H9 (cell line): ENCODE data around the gene DUSP7. TPM values are rescaled to one million over a fixed set of nuclear protein-coding genes. Genes with fewer than 3 reads are reported as not detected.
A peak's percentile ranks its signal among the peaks of the same experiment; 100 is the strongest.

Experiments used
- DNase-seq: peaks from one replicate; pipeline ENCODE4 v3.0.0-alpha.2; 2017
- H2AFZ ChIP-seq: one replicate; pipeline ENCODE4 v1.6.1; 2013; ENCODE audit warnings: mild to moderate bottlenecking, low read length, control low read depth, moderate library complexity
- H2AK5ac ChIP-seq: 2 replicates; pipeline ENCODE4 v1.6.1; 2013; ENCODE audit warnings: low read length, control low read depth, mixed read lengths; ENCODE audit not compliant: insufficient read length
- H2BK120ac ChIP-seq: one replicate; pipeline ENCODE4 v1.6.1; 2013; ENCODE audit warnings: low read depth, mild to moderate bottlenecking, low read length, control low read depth, inconsistent platforms; ENCODE audit not compliant: poor library complexity, severe bottlenecking
- H2BK12ac ChIP-seq: 2 replicates; pipeline ENCODE4 v1.6.1; 2013; ENCODE audit warnings: low read length, control low read depth, mixed read lengths, low read depth; ENCODE audit not compliant: insufficient read length
- H2BK15ac ChIP-seq: 2 replicates; pipeline ENCODE4 v1.6.1; 2013; ENCODE audit warnings: low read depth, low read length, control low read depth
- H2BK20ac ChIP-seq: one replicate; pipeline ENCODE4 v1.6.1; 2013; ENCODE audit warnings: low read depth, mild to moderate bottlenecking, low read length, control low read depth, inconsistent platforms; ENCODE audit not compliant: poor library complexity, severe bottlenecking
- H2BK5ac ChIP-seq: 2 replicates; pipeline ENCODE4 v1.6.1; 2013; ENCODE audit warnings: low read length, control low read depth, mixed read lengths; ENCODE audit not compliant: insufficient read length
- H3K14ac ChIP-seq: 2 replicates; pipeline ENCODE4 v1.6.1; 2013; ENCODE audit warnings: low read length, control low read depth; ENCODE audit not compliant: insufficient read depth
- H3K18ac ChIP-seq: 2 replicates; pipeline ENCODE4 v1.6.1; 2013; ENCODE audit warnings: low read depth, mild to moderate bottlenecking, mixed read lengths, low read length, control low read depth; ENCODE audit not compliant: insufficient read length
- H3K23ac ChIP-seq: 2 replicates; pipeline ENCODE4 v1.6.1; 2013; ENCODE audit warnings: low read length, control low read depth, mixed read lengths, low read depth; ENCODE audit not compliant: insufficient read length
- H3K23me2 ChIP-seq: 2 replicates; pipeline ENCODE4 v1.6.1; 2013; ENCODE audit warnings: low read depth, mild to moderate bottlenecking, mixed read lengths, low read length, control low read depth; ENCODE audit not compliant: insufficient read length, poor library complexity, severe bottlenecking
- H3K27ac ChIP-seq: 2 replicates; pipeline ENCODE4 v1.5.1; 2013; ENCODE audit warnings: low read length, control low read depth, mixed read lengths, low read depth; ENCODE audit not compliant: insufficient read length
- H3K27me3 ChIP-seq: 2 replicates; pipeline ENCODE4 v1.6.1; 2013; ENCODE audit warnings: low read length, control low read depth, inconsistent platforms; ENCODE audit not compliant: insufficient read depth
- H3K4ac ChIP-seq: 2 replicates; pipeline ENCODE4 v1.6.1; 2013; ENCODE audit warnings: low read depth, mild to moderate bottlenecking, control low read depth, inconsistent platforms, low read length, moderate library complexity
- H3K4me1 ChIP-seq: 2 replicates; pipeline ENCODE4 v1.6.1; 2013; ENCODE audit warnings: low read length, control low read depth, inconsistent platforms; ENCODE audit not compliant: insufficient read depth
- H3K4me2 ChIP-seq: 2 replicates; pipeline ENCODE4 v1.6.1; 2013; ENCODE audit warnings: low read length, control low read depth, mixed read lengths; ENCODE audit not compliant: insufficient read length, insufficient read depth
- H3K56ac ChIP-seq: 2 replicates; pipeline ENCODE4 v1.6.1; 2013; ENCODE audit warnings: low read depth, mild to moderate bottlenecking, mixed read lengths, low read length, control low read depth; ENCODE audit not compliant: insufficient read length
- H3K79me1 ChIP-seq: 2 replicates; pipeline ENCODE4 v1.6.1; 2013; ENCODE audit warnings: low read depth, mild to moderate bottlenecking, moderate library complexity, low read length, control low read depth, inconsistent platforms; ENCODE audit not compliant: insufficient read depth, poor library complexity, severe bottlenecking
- H3K79me2 ChIP-seq: 2 replicates; pipeline ENCODE4 v1.6.1; 2013; ENCODE audit warnings: low read length, control low read depth, inconsistent platforms; ENCODE audit not compliant: insufficient read depth
- H3K9ac ChIP-seq: 2 replicates; pipeline ENCODE4 v1.6.1; 2013; ENCODE audit warnings: low read length, control low read depth, mixed read lengths; ENCODE audit not compliant: insufficient read length; ENCODE audit errors: extremely low read depth
- H3K9me3 ChIP-seq: one replicate; pipeline ENCODE4 v1.6.1; 2013; ENCODE audit warnings: low read depth, low read length, inconsistent platforms; ENCODE audit not compliant: control insufficient read depth
- H3T11ph ChIP-seq: one replicate; pipeline ENCODE4 v1.6.1; 2013; ENCODE audit warnings: mild to moderate bottlenecking, low read length, control low read depth, inconsistent platforms
- H4K20me1 ChIP-seq: one replicate; pipeline ENCODE4 v1.6.1; 2013; ENCODE audit not compliant: control insufficient read depth, insufficient read length, insufficient read depth
- H4K5ac ChIP-seq: 2 replicates; pipeline ENCODE4 v1.6.1; 2013; ENCODE audit warnings: low read depth, mild to moderate bottlenecking, mixed read lengths, low read length, control low read depth; ENCODE audit not compliant: insufficient read length
- H4K8ac ChIP-seq: replicated peaks from 2 replicates; pipeline ENCODE4 v1.6.1; 2013; ENCODE audit warnings: low read length, control low read depth, mixed read lengths, low read depth; ENCODE audit not compliant: insufficient read length
- H4K91ac ChIP-seq: 2 replicates; pipeline ENCODE4 v1.6.1; 2013; ENCODE audit warnings: low read depth, mild to moderate bottlenecking, moderate library complexity, mixed read lengths, low read length, control low read depth; ENCODE audit not compliant: insufficient read length
- H3K27ac Mint-ChIP-seq, 3 experiments: 2 replicates in 2 of 3; 3 replicates in 1 of 3; pipeline ENCODE4 v1.8.0; 2020 to 2021; ENCODE audit warnings: mixed read lengths in 3 of 3, mild to moderate bottlenecking in 1 of 3, moderate library complexity in 1 of 3
- H3K27me3 Mint-ChIP-seq: 2 replicates; pipeline ENCODE4 v1.8.0; 2021; ENCODE audit warnings: low read depth, mild to moderate bottlenecking, moderate library complexity, mixed read lengths
- H3K36me3 Mint-ChIP-seq, 3 experiments: 2 replicates in 2 of 3; 3 replicates in 1 of 3; pipeline ENCODE4 v1.8.0; 2020 to 2021; ENCODE audit warnings: low read depth in 3 of 3, mixed read lengths in 3 of 3; ENCODE audit not compliant: insufficient read depth in 1 of 3
- H3K4me1 Mint-ChIP-seq, 2 experiments: 2 replicates each; pipeline ENCODE4 v1.8.0; 2020; ENCODE audit warnings: mixed read lengths in 2 of 2
- H3K4me3 Mint-ChIP-seq, 2 experiments: 2 replicates in 1 of 2; 3 replicates in 1 of 2; pipeline ENCODE4 v1.8.0; 2020 to 2021; ENCODE audit warnings: mild to moderate bottlenecking in 2 of 2, mixed read lengths in 2 of 2, moderate library complexity in 1 of 2
- H3K9me3 Mint-ChIP-seq, 2 experiments: 2 replicates in 1 of 2; 3 replicates in 1 of 2; pipeline ENCODE4 v1.8.0; 2020; ENCODE audit warnings: mild to moderate bottlenecking in 2 of 2, mixed read lengths in 2 of 2, moderate library complexity in 1 of 2
- WGBS: extraction: QIAGEN DNeasy Blood & Tissue Kit; methylation state at CpG from one replicate; pipeline ENCODE4 v1.1.7; 2013; ENCODE audit warnings: missing lambda C conversion rate, low lambda C conversion rate, mixed read lengths; ENCODE audit not compliant: insufficient read length; ENCODE audit errors: extremely low coverage; 5-methylcytosine and 5-hydroxymethylcytosine counted together
- total RNA-seq: library from RNA; stranded (reverse); gene quantifications from 2 replicates; pipeline ENCODE4 v1.2.1, GENCODE V29; 2021
- TF ChIP-seq, protein P1 (sequence below): fragments of 200-600 bp; sonication (generic); conservative IDR thresholded peaks from 3 replicates; pipeline ENCODE4 v1.8.0; 2021; ENCODE audit warnings: antibody characterized with exemption, mild to moderate bottlenecking

The DUSP7 gene
- total RNA-seq, 1 experiment from 2014 or later: 24.0 TPM

DNA sequence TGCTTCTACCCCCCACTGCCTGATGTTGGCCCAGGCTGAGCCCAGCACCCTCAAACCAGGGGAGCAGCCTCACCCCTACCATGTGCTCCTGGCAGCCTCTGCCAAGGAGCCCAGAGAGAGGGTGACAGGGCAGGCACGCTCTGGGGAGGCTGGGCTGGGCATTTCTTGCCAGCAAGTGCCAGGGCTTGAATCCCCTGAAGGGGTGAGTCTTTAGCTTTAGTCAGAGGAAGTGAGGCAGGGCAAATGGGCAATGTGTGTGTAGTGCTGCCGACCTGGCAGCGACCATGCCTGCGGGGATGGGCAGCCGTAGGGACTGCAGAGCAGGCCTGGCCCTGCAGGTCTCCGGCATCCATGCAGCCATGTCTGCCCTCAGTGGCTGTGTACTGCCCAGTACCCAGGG is 18.1 kb downstream of the DUSP7 start:
- Histone ChIP-seq H3K18ac (no peak overlapping the region), H3T11ph (no peak overlapping the region), H3K9ac (no peak overlapping the region), H4K91ac (no peak overlapping the region), H4K8ac (no peak overlapping the region), H4K5ac (no peak overlapping the region), H2BK12ac (no peak overlapping the region), H3K27me3 (no peaks in the 10 kb centered on the region), H3K27ac (no peak overlapping the region), H3K4ac (no peak overlapping the region; the same call in 1 of the 2 replicates), H2BK5ac (no peak overlapping the region), H2BK15ac (peak overlapping the region; percentile 34; the same call in 1 of the 2 replicates), H3K14ac (no peak overlapping the region), H2BK120ac (no peak overlapping the region), H2AFZ (no peak overlapping the region), H3K4me2 (no peak overlapping the region), H3K79me2 (no peaks in the 10 kb centered on the region), H4K20me1 (no peaks in the 10 kb centered on the region), H3K56ac (no peak overlapping the region), H3K79me1 (no peaks in the 10 kb centered on the region), H3K23ac (no peak overlapping the region), H2BK20ac (no peak overlapping the region), H3K4me1 (no peaks in the 10 kb centered on the region), H2AK5ac (no peak overlapping the region), H3K9me3 (no peaks in the 10 kb centered on the region), H3K23me2 (no peaks in the 10 kb centered on the region)
- Mint-ChIP-seq H3K27me3 (peaks cover 2% of the 10 kb centered on the region), H3K4me3 (no peak overlapping the region), H3K36me3 (no peaks in the 10 kb centered on the region), H3K27ac (no peak overlapping the region), H3K4me1 (peaks cover 0 to 10% of the 10 kb centered on the region in 2 experiments; a peak in 2 of 4 replicates), H3K9me3 (no peaks in the 10 kb centered on the region)
- TF ChIP-seq, protein P1, sequence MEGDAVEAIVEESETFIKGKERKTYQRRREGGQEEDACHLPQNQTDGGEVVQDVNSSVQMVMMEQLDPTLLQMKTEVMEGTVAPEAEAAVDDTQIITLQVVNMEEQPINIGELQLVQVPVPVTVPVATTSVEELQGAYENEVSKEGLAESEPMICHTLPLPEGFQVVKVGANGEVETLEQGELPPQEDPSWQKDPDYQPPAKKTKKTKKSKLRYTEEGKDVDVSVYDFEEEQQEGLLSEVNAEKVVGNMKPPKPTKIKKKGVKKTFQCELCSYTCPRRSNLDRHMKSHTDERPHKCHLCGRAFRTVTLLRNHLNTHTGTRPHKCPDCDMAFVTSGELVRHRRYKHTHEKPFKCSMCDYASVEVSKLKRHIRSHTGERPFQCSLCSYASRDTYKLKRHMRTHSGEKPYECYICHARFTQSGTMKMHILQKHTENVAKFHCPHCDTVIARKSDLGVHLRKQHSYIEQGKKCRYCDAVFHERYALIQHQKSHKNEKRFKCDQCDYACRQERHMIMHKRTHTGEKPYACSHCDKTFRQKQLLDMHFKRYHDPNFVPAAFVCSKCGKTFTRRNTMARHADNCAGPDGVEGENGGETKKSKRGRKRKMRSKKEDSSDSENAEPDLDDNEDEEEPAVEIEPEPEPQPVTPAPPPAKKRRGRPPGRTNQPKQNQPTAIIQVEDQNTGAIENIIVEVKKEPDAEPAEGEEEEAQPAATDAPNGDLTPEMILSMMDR: no peak
- no CpG with 5 or more reads among the region's 6 CpGs for WGBS
- no peak for DNase-seq
